SK-N-SH treated with all-trans-retinoic acid at 6 μM for 48 hours (cell line): ENCODE results near the gene ETNPPL.

Experiments used
- PATZ1 ChIP-seq: fragments of 250-450 bp; sonication (Bioruptor Pico); IDR thresholded peaks from 2 replicates; pipeline ENCODE4 v1.8.0; 2020; ENCODE audit warnings: mild to moderate bottlenecking, moderate library complexity, borderline replicate concordance
- RARB ChIP-seq: fragments of 250-450 bp; sonication (Bioruptor Pico); IDR thresholded peaks from 2 replicates; pipeline ENCODE4 v1.8.0; 2021; ENCODE audit warnings: mild to moderate bottlenecking, moderate library complexity
- SNAI2 ChIP-seq: fragments of 250-450 bp; sonication (Bioruptor Pico); IDR thresholded peaks from 2 replicates; pipeline ENCODE4 v1.5.0; 2020; ENCODE audit warnings: mild to moderate bottlenecking, moderate library complexity
- TCF4 ChIP-seq: fragments of 250-450 bp; sonication (Bioruptor Pico); IDR thresholded peaks from 2 replicates; pipeline ENCODE4 v1.8.0; 2021; ENCODE audit warnings: mild to moderate bottlenecking, moderate library complexity, borderline replicate concordance
- ZC3H10 ChIP-seq: fragments of 250-450 bp; sonication (Bioruptor Pico); IDR thresholded peaks from 2 replicates; pipeline ENCODE4 v1.5.1; 2021; ENCODE audit warnings: mild to moderate bottlenecking, moderate library complexity
- ZNF8 ChIP-seq: fragments of 450-650 bp; formaldehyde crosslinking; IDR thresholded peaks from 2 replicates; pipeline ENCODE4 v1.5.0; 2020; ENCODE audit warnings: mild to moderate bottlenecking, moderate library complexity

DNA sequence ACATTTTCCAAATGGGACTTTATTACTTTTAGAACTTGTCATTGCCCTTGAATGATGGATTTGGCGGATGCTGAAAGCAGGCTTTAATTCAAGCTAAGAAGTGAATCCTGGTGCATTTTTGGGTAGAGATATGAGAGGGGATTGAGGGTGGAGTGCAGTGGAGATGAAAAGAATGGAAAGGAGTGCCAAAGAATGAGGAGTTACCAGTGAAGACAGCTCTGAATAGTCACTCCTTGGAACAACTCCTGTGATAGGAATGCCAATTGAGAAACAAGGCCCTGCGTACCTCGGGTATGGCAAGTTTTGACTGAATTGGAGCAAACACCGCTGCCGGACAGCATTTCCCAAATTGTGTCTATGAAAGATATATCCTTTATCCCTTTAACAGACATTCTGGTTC is 36.5 kb upstream of the ETNPPL start:
- TF ChIP-seq SNAI2, result no peak
- TF ChIP-seq PATZ1 (CRISPR knock-in tag), result no peak
- TF ChIP-seq ZNF8 (CRISPR knock-in tag), result no peak
- no peak for TF ChIP-seq ZC3H10 (CRISPR knock-in tag)
- TF ChIP-seq TCF4 (CRISPR knock-in tag), result no peak
- TF ChIP-seq RARB (CRISPR knock-in tag), result no peak
